Activated CD8-positive, alpha-beta memory T cell treated with anti-CD3 and anti-CD28 coated beads, Interleukin-2, amount 50 U/mL, for 48 hours (primary cell): ENCODE measurements around the gene PEX10.
"Not testable (repeated sequence)": the region's sequence is repeated elsewhere in the genome, so short reads cannot be mapped to it uniquely, and the experiment has no call there.

ENCODE experiments used
- DNase-seq: peaks from one replicate; pipeline ENCODE4 v3.0.0-alpha.2; 2020

The PEX10 gene

DNA sequence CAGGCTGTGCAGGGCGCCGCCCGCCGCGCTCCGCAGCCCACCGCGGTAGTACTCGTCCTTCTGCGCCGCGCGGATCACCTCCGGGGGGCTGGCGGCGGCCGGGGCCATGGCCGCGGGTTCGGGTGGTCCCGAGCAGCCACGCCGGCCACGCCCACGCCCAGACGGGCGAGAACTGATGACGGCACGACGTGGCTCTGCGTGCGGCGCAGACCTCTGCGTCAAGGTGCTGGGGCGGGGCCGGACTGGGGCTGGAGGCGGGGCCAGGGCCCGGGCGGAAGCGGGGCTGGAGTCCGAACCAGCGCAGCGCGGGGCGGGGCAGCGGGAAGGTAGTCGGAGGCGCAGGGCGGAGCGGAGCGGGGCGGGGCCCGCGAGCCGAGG lies at the start of gene PEX10:
PEX10 (minus strand) TSS at position 170 of the 378 bp plus-strand sequence; CDS start at position 108, 62 bp downstream.
- peak; percentile 99 for DNase-seq

DNA sequence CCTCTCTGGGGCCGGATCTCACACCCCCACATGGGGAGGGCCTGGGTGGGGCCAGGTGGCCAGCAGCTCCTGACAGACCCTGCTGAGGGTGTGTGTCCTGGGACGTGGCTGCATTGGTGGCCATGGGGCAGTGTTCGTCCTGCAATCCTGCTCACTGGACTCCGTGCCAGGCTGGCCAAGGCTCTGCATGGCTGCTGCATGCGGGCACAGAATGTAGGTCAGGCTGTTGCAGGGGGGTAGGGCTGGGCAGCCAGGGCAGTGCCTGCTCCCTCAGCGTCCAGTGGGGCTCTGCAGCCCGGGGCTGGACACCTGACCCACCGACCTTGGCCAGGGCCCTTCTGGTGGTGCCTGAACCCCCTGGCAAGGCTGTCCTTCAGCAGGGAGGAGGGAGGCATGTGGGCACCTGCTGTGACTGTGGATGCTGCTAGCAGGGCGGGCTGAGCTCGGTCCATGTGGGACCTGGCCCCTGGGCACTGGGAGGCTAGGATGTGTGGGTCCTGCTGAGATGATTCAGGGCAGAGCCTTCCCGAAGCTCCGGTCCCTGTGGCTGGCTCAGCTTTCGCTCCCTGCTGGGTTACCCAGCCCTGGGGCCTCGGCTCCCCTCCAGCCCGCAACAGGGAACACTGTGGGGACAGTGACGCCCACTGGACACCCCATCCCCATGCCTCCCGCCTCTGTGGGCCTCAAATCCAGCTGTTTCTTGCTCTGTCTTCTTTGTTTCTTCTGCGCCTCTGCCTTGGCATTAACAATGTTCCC lies 48.8 kb upstream of the PEX10 start:
- DNase-seq, result no peak

DNA sequence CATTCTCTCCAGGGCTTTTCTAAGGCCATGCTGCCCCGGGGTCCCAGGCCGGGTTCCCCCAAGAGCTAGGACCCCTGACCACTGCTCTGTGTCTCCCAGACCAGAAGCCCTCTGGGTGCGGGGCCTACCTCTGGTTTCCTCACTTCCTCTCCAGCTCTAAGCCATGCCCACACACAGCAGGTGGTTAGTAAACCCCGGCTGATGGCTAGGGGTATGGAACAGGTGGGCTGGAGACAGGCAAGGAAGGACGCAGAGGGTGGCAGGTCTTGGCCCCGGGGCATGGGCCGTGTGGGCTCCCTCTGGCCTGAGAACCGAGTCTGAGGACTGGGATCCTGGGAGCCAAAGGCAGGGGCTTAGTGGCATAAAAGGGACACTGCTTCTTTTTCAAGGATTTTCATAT lies 47.8 kb upstream of the PEX10 start:
- no peak for DNase-seq

DNA sequence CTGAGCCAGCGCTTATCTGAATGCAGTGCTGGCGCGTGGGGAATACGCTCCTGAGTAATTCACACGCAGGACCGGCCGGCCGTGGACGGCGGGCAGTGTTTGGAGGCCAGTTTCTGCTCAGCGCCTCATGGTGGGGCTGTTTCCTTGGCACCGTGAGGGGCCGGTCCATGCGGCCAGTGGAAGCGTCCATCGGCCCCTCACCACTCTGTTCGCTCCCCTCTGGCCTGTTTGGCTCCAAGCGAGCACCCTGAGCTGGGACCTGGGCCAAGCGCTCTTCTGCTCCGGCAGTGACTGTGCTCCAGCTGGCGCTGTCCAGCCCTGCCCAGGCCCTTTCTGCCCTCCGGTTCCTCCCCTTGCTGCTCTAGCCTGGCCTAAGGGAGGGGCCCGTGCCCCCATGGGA lies 47.4 kb upstream of the PEX10 start:
- no peak for DNase-seq

DNA sequence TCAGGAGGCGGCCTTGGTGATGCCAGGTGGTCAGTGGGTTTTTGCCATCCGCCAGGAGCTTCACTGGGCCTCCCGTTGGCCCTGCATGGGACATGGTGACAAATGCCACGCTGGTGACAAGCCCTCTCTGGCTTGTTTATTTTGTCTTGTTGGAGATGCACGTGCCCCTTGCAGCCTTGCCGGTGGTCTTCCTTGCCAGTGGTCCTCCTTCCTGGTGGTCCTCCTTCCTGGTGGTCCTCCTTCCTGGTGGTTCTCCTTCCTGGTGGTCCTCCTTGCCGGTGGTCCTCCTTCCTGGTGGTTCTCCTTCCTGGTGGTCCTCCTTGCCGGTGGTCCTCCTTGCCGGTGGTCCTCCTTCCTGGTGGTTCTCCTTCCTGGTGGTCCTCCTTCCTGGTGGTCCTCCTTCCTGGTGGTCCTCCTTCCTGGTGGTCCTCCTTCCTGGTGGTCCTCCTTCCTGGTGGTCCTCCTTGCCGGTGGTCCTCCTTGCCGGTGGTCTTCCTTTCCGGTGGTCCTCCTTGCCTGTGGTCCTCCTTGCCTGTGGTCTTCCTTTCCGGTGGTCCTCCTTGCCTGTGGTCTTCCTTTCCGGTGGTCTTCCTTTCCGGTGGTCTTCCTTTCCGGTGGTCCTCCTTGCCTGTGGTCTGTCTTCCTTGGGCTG lies 46.9 kb upstream of the PEX10 start:
- not testable (repeated sequence) for DNase-seq

DNA sequence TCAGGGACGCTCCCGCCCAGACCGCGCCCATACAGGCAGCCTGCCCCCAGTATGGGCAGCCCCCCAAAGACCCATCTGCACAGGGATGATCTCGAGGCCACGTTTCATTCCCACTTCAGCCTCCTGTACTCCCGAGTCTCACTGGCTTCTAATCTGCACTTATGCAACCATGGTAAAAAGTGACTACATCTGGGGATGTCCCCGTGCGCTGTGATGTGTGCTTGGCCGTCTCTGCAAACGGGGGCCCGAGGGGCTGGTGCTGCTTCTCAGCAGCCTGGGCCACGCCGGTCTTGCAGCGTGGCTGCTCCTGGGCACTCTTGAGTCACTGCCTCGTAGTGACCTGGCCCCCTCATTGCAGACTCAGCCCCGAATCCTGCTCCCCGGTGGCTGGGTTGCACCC lies 46.3 kb upstream of the PEX10 start:
- DNase-seq, result no peak

DNA sequence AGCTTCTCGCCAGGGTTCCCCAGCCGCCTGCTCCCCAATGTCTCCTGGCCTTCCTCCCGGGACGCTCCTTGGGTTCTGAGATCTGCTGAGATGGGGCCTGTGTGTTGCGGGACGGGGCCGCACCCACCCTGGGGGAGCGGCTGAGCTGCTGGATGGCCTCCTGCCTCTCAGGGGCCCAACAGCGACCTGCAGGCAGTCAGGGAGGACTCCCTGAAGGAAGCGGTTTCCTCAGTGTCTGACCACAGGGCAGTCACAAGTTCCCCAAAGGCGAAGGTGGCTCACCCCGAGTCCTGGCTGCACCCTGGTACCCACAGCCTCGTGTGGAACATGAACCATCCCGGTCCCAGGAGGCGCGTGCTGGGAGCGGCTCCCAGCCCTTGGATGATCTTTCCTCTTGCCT lies 45.1 kb upstream of the PEX10 start:
- no peak for DNase-seq

DNA sequence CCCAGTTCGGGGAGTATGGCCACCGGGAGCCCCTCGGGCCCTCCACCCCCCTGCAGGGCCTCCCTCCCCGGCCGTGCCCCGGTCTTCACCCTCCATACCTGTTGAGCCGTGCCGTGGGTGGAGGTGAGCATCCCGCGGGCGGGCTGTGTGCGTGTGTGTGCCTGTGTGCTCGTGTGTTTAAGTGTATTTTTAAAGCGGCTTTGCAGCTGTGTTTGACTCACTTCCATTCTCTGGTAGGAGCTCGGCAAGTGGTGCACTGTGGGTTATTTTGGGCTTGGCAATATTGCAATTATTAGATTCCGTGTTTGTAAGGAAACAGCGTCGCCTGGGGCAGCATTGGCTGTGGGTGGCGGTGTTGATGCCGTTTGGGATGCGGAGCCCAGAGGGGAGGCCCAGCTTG lies 43.4 kb upstream of the PEX10 start:
- DNase-seq, result no peak

DNA sequence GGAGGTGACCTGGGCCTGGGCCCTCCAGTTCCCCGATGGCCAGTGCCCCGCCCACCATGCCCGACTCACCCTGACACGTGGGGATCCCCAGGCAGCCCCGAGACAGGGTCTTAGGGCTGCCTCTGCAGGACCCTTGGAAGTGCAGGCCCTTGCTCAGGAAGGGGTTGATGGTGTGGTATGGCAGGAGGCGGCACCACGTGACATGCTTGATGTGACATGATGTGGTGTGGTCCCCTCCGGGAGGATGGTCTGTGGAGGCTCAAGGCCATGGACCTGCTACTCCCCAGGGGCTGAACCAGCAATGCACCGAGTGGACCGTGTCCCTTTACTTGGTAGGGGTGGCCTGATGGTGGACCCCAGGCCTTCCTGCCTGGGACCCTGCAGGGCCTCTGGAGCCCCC lies 41.9 kb upstream of the PEX10 start:
- DNase-seq, result no peak

DNA sequence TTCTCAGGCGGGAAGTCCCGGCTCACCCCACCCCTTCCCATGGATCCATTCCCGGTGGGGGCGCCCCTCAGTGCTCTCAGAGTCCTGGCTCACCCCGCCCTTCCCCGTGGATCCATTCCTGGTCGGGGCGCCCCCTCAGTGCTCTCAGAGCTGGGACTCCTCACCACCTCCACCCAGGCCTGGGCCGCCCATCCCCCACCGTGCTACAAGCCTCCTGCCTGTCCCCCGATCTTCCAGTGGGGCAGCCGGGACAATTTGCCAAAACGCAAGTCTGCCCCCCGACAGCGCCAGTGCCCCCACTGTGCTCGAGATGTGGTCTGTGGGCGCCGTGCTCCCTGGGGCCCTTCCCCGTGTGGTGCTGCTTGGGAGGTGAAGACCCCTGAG lies 40.6 kb upstream of the PEX10 start:
- DNase-seq, result no peak

DNA sequence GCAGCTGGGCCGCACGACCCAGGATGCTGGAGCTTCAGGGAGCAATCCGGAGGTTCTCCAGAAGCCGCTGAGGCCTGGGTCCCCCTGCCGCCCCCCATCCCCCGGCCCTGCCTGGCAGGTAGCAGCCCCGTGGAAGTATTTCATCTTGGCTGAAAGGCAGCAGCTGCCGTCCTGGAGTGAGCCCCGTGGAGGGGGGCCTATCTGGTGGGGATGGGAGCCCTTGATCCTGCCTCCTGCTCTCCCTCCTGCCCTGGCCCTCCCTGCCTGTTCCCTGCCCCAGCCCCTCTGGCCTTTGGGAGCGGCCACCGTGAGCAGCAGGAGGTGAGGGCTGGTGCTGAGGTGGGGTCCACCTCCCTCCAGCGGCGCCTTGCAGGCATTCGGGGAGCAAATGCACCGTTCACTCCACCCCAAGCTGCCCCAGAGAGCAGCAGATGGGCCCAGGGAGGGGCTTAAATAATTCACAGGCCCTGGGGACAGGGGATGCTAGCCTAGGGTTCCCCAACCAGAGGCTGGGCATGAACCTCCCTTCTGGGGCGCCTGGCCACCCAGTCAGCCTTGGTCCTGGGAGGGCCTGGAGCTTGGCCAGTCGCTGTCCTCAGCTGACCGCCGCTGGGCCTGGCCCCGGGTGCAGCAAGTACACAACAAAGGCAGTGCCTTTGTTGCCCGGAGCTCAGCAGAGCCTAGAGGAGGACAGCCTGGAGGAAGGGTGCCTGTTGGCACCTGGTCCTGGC lies 40.0 kb upstream of the PEX10 start:
- no peak for DNase-seq

DNA sequence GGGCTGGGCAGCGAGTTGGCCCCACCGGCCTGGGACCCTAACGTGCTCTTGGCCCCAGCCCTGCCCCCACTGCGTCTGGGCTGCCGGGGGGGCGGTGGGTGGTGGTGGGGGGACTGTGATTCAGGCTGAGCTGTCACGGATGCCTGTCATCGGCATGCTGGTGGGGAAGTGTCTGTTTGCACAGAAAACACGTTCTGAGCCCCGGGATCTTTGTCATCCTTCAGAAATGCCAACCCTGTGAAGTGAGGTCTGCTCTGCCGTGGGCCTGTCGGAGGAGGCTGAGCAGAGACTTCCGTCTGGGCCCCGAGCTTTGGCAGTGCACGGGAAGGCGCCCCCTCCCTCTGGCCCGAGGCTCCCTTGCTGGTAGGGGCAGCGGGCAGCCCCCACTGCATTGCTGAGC lies 39.4 kb upstream of the PEX10 start:
- no peak for DNase-seq

DNA sequence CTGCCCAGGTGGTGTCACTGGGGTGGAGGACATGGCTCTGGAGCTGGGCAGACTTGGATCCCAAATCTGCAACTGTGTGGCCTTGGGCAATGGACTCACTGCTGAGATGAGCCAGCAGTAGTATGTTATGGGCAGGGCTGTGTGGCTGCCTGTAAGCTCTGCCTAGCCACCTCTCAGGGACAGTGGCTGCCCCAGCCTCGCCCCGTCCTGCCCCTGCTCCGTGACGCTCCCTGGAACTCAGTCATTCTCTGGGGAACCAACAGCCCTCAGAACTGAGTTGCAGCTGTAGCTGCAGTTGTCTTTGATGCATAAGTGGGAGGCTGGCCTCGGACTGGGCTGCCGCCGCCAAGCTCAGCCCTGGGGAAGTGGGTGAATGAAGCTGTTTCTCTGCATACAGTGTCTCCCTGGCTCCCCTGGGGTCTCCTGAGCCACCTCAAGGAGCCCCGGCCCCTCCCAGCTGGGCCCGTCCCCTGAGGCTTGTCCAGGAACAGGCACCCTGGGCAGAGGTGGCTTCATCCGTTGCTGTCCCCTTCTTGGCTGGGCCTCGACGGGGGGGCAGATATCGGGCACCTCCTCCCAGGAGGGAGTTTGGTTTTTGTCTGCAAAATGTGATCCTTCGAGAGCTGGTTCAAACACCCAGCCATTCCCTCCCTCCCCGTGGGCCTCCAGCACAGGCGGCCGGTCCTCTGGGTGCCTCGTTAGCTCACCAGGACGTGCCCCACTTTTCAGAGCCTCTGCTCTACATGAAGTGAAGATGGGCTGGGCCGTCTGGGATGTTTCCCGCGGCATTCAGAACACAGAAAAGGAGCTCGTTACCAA lies 37.5 kb upstream of the PEX10 start:
- no peak for DNase-seq

DNA sequence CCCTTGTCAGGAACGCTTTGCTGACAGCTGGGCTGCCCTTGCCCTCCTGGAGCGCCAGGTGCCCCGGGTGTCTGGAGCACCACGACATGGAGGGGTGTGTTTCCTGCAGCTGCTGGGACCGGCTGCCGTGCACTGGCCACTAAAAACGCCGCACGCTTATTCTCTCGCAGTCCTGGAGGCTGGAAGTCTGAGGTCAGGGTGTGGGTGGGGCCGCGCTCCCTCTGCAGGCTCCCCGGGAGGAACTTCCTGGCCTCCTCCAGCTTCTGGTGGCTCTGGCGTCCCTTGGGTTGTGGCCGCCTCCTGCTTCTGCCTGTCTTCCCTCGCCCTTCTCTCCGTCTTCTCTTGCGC lies 35.7 kb upstream of the PEX10 start:
- DNase-seq, result no peak

DNA sequence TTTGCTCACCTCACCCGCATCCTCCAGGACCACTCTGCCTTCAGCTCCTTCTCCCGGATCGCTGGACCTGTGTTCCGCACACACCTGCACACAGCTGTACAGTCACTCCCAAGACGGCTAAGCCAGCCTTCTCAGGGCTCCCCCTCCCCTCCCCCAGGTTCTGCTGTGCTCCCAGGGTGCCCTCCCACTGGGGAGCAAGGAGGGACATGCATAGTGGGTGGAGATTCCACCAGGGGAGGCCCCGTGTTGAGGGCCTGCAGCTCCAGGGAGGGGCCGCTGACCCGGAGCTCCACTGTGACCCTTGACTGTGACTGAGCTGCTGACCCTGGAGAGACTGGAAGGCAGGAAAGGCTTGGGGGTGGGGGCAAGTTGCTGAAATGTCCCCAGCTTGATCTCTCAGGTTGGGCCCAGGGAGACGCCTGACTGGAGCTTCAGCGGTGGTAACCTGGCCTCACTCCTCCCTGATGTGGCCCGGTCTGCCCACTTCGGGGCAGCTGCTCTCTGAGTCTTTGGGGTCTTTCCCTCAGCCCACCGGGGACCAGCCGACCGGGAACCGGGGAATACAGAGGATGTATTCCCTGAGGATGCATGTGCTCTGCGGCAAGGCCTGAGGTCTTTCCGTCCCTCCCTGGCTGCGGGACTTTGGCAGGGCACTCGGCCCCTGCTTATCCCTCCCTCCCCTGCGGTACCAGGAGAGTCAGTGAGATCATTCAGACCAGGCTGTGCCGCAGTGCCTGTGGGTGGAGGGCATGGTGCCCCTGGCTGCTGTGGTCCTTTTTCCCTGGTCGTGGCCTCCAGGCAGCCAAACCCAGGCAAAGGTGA lies 35.1 kb upstream of the PEX10 start:
- DNase-seq, result no peak

DNA sequence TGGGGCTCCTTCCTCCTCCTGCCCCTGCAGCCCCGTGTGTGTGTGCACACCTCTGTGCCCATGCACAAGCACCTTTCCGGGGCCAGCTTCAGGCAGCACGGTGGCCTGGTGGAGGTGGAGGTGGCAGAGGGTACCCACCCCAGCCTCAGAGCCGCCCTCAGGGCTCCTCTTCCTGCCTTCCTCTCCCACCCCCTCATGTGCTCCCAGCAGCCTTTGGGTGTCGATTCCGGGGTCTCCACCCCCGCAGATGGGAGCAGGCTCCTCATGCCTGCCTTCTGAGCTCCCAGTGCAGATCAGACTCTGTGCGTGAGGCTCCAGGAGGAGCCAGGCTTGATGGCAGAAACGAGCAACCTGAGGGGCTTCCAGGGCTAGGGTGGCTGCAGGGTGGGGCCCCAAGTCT lies 34.5 kb upstream of the PEX10 start:
- no peak for DNase-seq

DNA sequence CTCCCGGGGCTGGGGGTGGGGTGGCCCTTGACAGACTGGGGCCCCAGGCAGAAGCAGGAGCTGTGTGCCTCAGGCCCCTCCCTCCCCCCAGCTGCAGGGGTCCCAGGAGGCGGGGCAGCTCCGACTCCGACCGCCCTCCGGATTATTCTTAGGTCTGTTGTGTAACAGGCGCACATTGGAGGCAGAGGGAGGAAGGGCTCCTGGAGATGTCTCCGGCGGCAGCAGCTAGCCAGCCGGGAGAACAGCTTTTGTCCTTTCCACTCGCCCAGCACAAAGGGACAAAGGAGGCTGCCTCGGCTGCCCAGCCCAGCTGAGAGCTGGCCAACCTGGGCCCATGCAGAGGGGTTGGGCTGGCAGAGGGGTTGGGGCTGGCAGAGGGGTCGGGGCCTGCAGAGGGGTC lies 34.0 kb upstream of the PEX10 start:
- no peak for DNase-seq

DNA sequence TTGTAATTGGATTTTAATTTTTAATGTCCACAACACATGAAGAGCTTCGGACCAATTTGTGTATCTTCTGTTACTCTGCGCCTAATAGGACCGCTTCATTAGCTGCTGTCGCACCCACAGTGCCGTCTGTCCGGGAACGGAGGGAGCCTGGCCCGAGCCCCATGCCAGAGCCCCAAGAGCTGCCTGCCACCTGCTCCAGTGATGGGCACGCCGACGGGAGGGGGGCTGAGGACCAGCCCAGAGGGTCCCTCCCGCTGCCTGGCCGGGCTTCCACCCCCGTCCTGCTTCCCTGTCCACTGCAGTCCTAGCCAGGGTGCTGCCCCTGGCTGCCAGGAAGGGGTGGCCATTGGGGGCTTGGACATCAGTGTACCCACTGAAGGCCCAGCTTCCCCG lies 33.5 kb upstream of the PEX10 start:
- DNase-seq, result no peak

DNA sequence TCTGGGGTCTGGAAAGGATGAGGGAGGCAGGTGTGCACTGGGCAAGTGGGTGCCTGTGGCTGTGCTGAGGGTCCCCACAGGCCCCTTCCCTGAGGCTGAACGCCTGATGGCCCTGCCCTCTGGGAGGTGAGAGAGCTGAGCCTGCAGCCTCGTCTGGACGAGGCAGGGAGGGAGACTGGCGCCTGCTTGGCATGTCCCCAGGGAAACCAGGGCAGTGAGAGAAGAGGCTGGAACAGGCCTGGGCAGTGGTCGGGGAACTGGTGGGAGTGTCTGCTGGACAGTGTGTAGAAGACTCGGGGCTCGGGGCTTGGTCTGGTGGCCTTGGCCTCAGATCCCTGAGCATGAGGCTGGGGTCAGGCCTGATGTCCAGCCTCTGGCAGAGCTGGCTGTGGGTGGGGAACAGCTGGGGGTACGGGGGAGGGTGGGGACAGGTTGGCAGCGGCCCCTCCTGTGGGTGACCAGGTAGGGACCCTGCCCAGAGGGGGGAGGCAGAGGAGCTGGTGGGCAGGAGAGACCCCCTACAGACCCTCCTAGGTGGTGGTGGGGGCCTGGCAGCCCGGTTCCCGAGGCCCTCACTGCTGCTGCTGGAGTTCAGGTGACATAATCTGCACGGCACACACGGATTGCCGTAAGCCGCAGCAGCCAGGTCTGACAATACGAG lies 32.9 kb upstream of the PEX10 start:
- no peak for DNase-seq

DNA sequence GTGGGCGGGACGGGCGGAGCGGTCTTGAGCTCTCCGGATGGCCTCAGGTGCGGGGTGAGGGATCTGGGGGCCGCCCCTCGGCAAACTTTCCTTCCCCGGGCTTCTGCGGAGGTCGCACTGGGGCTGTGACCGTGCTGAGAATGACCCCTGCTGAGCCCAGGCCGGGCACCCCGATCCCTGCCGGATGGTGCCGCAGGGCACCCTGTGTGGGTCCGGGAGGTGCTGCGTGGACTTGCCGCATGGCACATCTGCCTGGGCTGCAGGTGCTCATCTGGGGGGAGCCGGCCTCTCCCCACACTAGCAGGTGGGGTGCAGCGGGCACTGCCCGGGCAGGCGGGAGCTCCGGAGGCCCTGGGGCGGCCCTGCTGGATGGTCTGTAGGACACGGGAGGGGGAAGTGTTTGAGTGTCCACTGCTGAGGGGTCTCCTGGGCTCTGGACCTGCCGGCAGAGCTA lies 31.8 kb upstream of the PEX10 start:
- no peak for DNase-seq

DNA sequence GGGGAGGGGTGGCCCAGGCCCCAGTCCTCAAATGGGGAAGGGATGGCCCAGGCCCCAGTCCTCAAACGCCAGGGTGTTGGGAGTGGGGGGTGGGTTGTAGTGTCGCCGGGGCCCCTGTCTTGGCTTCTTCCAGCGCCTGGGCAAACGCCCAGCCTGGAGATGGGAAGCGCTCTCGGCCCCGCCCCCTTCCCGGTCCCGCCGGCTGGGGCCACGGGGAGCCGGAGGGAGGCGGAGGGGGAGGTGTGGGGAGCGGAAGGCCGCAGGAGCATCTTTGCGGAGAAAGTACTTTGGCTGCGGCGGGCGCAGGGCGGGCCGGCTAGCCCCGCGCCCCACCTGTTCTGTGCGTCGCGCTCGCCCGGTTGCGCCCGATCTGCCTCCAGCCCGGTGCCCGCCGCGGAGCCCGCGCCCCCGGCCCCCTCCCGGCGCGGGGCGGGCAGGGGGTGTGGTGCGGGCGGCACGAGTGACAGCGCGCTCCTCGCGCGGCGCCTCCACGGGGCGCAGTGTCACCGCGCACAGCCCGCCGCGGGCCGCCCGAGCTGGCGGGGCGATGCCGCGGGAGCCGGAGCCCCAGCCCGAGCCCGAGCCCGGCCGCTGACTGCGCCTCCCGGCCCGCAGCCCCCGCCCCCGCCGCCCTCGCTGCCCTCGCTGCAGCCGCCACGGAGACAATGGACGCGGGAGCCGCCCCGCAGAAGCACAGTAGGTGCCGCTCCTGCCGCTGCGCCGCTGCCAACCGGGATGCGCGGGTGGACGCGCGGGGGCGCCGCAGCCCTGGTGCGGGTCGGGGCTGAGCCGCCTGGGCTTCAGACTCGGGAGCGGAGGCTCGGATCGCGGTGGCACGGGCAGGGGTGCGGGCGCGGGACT lies 31.1 kb upstream of the PEX10 start:
- peak; percentile 61 for DNase-seq
